ENCODE results near the gene ZNF460. TPM values are rescaled to one million over a fixed set of nuclear protein-coding genes. Genes with fewer than 3 reads are reported as not detected.

Gene ZNF460
- 78.1 and 80.9 TPM in 2 replicates for total RNA-seq
- 7.2 and 13.1 TPM in 2 replicates for polyA plus RNA-seq
- polyA plus RNA-seq (2012) = 0.78 and 1.2 TPM in 2 replicates
- 46.1 and 81.1 TPM in 2 replicates for polyA minus RNA-seq (ENCODE audit: low replicate concordance)

- peak within 1 kb of the TSS; percentile 47 for H2AFZ ChIP-seq (ENCODE audit: low read length)
- H3K79me2 ChIP-seq (ENCODE audit: control insufficient read depth, insufficient read depth, low read length) = peaks cover 48% of the 10 kb centered on the region
- peak within 1 kb of the TSS; percentile 96 for H3K9ac ChIP-seq (ENCODE audit: insufficient read depth, low read length)
- peak within 1 kb of the TSS; percentile 99 for H3K4me2 ChIP-seq (ENCODE audit: extremely low read depth, insufficient read depth, low read length)
- no peaks in the 10 kb centered on the region for H3K27me3 ChIP-seq (ENCODE audit: control insufficient read depth, insufficient read depth, low read length)
- H3K27ac ChIP-seq (ENCODE audit: insufficient read depth, low read length) = peak within 1 kb of the TSS; percentile 99
- H4K20me1 ChIP-seq (ENCODE audit: control insufficient read depth, extremely low read depth, insufficient read depth, low read length) = no peaks in the 10 kb centered on the region
- H3K4me3 ChIP-seq (replicated peaks in 1 of 4; ENCODE audit: control extremely low read depth in 1 of 4, insufficient read depth in 1 of 4, low read depth in 3 of 4, low read length in 4 of 4) = peak within 1 kb of the TSS; percentile 72 to 98 (median 93)
- H3K4me1 ChIP-seq (ENCODE audit: control insufficient read depth, extremely low read depth, insufficient read depth, low read length) = peaks cover 6% of the 10 kb centered on the region
- TF ChIP-seq CTCF (conservative IDR thresholded peaks at IDR 0.05 in 1 of 2, IDR thresholded peaks at IDR 0.05 in 1 of 2; ENCODE audit: low read depth in 1 of 2, low read length in 2 of 2) (no peak), EZH2 (IDR thresholded peaks at IDR 0.05; ENCODE audit: low read length, missing control alignments) (no peak)
- peak; percentile 97 to 98 for DNase-seq (ENCODE audit: low read depth in 2 of 2)
- no peaks in the 10 kb centered on the region for H3K9me3 ChIP-seq (ENCODE audit: control insufficient read depth, insufficient read depth, low read depth, low read length)
- H3K36me3 ChIP-seq (ENCODE audit: control insufficient read depth, insufficient read depth, low read length) = peaks cover 9% of the 10 kb centered on the region
Observed at GRCh38 chr19:57280165-57280961, at the start of gene ZNF460. TSS of gene ZNF460 (plus strand) at chr19:57280485. CDS start at chr19:57280807, 322 bp downstream.

- no peak overlapping the region for H3K9ac ChIP-seq (ENCODE audit: insufficient read depth, low read length)
- no peaks in the 10 kb centered on the region for H3K27me3 ChIP-seq (ENCODE audit: control insufficient read depth, insufficient read depth, low read length)
- no peak overlapping the region for H3K4me2 ChIP-seq (ENCODE audit: extremely low read depth, insufficient read depth, low read length)
- no peak overlapping the region for H3K4me3 ChIP-seq (replicated peaks in 1 of 4; ENCODE audit: control extremely low read depth in 1 of 4, insufficient read depth in 1 of 4, low read depth in 3 of 4, low read length in 4 of 4)
- no peaks in the 10 kb centered on the region for H3K79me2 ChIP-seq (ENCODE audit: control insufficient read depth, insufficient read depth, low read length)
- no peaks in the 10 kb centered on the region for H3K9me3 ChIP-seq (ENCODE audit: control insufficient read depth, insufficient read depth, low read depth, low read length)
- no peaks in the 10 kb centered on the region for H3K4me1 ChIP-seq (ENCODE audit: control insufficient read depth, extremely low read depth, insufficient read depth, low read length)
- H2AFZ ChIP-seq (ENCODE audit: low read length) = no peak overlapping the region
- TF ChIP-seq CTCF (conservative IDR thresholded peaks at IDR 0.05 in 1 of 2, IDR thresholded peaks at IDR 0.05 in 1 of 2; ENCODE audit: low read depth in 1 of 2, low read length in 2 of 2) (no peak), EZH2 (IDR thresholded peaks at IDR 0.05; ENCODE audit: low read length, missing control alignments) (no peak)
- H4K20me1 ChIP-seq (ENCODE audit: control insufficient read depth, extremely low read depth, insufficient read depth, low read length) = no peaks in the 10 kb centered on the region
- H3K27ac ChIP-seq (ENCODE audit: insufficient read depth, low read length) = no peak overlapping the region
- H3K36me3 ChIP-seq (ENCODE audit: control insufficient read depth, insufficient read depth, low read length) = no peaks in the 10 kb centered on the region
- no peak for DNase-seq (ENCODE audit: low read depth in 2 of 2)
Observed at GRCh38 chr19:57231686-57232085, 48.6 kb upstream of the ZNF460 start.

GRCh38 chr19:57233207-57233606 lies 47.1 kb upstream of the ZNF460 start:
- Histone ChIP-seq H2AFZ (ENCODE audit: low read length) (no peak overlapping the region), H3K27me3 (ENCODE audit: control insufficient read depth, insufficient read depth, low read length) (no peaks in the 10 kb centered on the region), H3K79me2 (ENCODE audit: control insufficient read depth, insufficient read depth, low read length) (no peaks in the 10 kb centered on the region), H3K4me2 (ENCODE audit: extremely low read depth, insufficient read depth, low read length) (no peak overlapping the region), H3K9me3 (ENCODE audit: control insufficient read depth, insufficient read depth, low read depth, low read length) (no peaks in the 10 kb centered on the region), H3K4me1 (ENCODE audit: control insufficient read depth, extremely low read depth, insufficient read depth, low read length) (no peaks in the 10 kb centered on the region), H4K20me1 (ENCODE audit: control insufficient read depth, extremely low read depth, insufficient read depth, low read length) (no peaks in the 10 kb centered on the region), H3K36me3 (ENCODE audit: control insufficient read depth, insufficient read depth, low read length) (no peaks in the 10 kb centered on the region), H3K4me3 (replicated peaks in 1 of 4; ENCODE audit: control extremely low read depth in 1 of 4, insufficient read depth in 1 of 4, low read depth in 3 of 4, low read length in 4 of 4) (no peak overlapping the region), H3K27ac (ENCODE audit: insufficient read depth, low read length) (no peak overlapping the region), H3K9ac (ENCODE audit: insufficient read depth, low read length) (no peak overlapping the region)
- no peak for DNase-seq (ENCODE audit: low read depth in 2 of 2)
- TF ChIP-seq EZH2 (IDR thresholded peaks at IDR 0.05; ENCODE audit: low read length, missing control alignments) (no peak), CTCF (conservative IDR thresholded peaks at IDR 0.05 in 1 of 2, IDR thresholded peaks at IDR 0.05 in 1 of 2; ENCODE audit: low read depth in 1 of 2, low read length in 2 of 2) (no peak)

All from fibroblast of lung (primary cell).